HG02852 (cell line): ENCODE data around the gene LAMB4.

Experiments
- ATAC-seq: cut with Tn5 transposase; IDR thresholded peaks from one replicate; pipeline ENCODE4 v1.9.1; 2021; ENCODE audit warnings: mild to moderate bottlenecking, moderate library complexity; ENCODE audit not compliant: unreplicated experiment

LAMB4 gene

DNA sequence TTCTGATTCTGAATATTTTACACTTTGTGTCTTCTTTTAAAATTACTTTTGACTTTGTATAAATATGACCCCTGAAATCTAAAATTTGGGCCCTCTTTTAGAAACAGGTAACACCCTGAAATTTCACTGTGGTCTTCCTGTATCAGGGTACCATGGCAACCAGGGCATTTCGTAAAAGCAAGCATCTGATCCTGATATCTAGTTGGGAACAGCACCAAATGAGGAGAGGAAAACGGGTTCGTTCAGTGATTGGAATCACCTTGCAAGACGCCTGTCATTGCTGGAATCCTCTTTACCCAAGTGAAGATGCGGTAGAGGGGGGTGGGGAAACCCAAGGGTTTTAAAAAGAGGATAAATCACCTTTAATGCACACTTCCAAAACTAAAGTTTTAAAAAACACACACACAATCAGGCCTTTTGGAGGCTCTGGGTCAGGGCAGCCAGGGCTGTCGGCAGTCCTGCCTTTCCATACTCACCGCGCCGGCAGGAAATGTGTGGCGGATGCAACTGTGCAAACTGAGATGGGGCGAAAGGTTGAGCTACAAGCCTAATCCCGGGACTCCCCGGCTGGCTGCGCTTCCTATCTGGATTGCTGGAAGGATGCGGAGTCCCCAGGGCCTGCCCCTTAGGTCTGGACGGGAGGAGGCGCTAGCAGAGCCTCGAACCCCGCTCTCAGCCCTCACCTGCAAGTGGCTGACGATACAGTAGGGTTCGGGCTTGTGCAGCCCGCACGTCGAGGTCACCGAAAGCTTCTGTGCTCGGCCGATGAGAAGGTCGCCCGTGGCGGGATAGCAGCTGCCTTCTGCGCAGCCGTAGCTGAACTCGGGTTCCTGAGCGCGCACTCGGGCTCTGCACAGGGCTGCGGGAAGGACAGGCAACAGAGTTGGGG is 129.0 kb downstream of the LAMB4 start:
- no peak for ATAC-seq

DNA sequence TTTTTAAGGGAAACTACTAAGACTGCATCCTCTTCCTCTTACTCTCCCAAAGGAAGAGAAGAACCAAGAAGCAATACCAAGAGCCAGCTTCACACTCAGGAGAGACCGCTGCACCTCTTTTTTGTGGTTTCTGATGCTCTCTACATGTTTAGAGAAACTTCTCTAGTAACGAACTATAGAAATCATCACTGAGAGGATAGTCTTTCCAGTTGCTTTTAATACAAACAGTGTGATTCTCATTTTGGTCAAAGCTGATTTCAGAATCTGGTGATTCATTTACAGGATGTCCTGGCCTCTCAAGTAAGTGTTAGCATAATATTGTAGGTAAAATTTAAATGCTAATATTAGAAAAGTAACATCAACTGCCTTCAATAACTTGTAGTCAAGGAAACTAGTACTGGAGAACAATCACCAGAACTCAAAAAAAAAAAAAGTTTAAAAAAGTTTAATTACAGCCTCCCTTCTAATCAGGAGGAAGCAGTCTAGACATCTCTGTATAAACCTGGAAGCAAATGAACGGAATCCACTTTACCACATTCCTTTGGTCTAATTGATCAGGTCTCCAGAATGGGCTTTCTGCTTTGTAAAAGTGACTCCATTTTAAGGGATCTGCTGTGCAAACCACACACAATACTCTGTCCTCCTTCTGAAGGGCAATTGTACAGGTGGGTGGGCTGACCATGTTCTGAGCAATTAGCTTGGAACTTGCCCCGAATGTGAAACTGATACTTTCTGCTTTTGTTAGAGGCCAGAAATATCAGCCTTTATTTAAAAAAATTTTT is 130.2 kb downstream of the LAMB4 start:
- ATAC-seq = no peak

DNA sequence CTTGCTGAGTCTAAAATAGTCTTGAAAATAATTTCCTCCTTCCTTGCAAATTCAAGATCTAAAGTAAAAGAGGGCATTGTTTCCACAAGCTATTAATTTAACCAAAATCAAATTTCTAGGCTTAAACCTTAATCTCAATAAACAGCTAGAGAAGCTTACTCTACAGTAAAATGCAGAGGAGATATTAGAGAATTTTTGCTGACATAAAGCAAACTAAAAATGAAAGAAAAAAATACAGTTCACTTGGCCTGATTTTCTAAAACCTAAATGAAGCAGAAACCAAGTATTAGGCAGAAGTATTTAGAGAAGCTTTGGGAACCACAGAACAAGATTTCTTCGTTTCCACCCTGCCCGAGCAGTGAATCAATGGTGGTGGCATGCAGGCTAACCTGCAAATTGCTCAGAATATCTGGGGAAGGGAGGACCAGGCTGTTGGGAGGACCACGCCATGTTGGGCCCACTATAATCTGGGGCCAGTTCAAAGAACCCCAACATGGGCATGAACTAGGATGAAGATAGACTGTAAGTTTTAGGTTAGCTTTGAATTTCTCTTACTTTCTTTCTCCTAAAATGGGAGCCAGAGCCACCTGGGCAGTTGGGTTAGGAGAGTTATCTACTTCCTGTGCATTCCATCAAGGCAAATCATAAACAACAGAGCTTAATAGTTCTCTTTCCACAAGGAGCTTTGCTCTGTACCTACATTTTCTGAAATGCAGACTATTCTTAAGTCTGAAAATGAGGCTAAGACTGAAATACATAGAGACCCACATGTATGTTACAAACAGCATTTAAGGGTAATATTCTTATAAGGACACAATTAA is 131.3 kb downstream of the LAMB4 start:
- no peak for ATAC-seq

GRCh38 chr7:107998150-107998549 is 132.0 kb downstream of the LAMB4 start:
- no peak for ATAC-seq

GRCh38 chr7:107996072-107996882 is 133.9 kb downstream of the LAMB4 start:
- no peak for ATAC-seq

- no peak for ATAC-seq
Observed at GRCh38 chr7:107995184-107996071, 134.7 kb downstream of the LAMB4 start.

DNA sequence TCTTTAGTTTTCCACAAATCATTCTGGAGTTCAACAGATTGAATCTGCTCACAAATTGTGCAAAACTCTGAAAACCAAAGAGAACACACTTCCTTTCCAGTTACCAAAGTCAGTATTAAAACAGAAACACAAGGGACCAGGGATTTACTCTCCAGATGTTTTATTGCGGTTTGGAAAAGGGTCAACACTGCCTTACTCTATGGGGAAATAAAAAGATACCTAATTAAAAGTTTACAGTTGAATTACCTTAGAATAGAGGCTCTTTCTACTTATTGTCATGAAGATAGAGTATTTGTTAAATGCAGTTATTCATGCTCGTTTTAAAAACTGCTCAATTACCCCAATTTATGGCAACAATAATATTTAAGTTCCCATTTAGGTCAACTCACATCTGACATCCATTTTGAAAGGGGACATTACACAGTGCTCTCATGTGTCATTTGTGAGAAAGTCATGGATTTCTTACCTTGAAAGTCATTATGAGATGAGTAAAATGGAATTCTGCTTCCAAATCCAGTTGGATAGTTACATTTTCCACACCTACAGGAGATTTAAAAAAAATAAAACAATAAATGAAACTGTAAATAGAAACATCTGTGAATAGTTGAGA is 135.6 kb downstream of the LAMB4 start:
- ATAC-seq = no peak

- no peak for ATAC-seq
Observed at GRCh38 chr7:107993891-107994291, 136.3 kb downstream of the LAMB4 start.

DNA sequence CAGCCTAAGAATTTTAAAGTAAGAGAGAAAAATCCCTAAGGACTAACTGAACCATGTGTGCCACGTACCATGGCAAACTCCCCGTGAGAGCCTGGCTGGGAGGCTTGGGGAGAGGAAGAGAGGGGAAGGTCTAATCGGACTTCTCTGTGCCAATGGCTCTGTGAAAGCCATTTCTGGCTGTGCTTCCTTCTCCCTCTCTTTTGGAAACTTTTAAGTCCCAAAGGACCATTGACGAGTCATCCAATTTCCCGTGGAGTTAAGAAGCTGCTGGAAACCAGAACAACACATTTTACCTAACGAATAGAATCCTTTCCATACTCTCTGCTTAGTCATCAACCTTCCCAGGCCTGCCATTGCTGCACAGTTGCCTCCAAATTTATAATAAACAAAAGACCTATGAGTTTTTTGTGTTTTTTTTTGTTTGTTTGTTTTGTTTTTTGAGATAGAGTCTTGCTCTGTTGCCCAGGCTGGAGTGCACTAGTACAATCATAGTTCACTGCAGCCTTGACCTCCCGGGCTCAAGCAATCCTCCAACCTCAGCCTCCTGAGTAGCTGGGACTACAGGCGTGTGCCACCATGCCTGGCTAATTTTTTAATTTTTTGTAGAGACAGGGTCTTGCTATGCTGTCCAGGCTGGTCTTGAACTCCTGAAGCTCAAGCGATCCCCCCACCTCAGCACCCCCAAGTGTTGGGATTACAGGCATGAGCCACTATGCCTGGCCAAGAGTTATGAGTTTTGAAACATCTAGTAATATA is 140.4 kb downstream of the LAMB4 start:
- no peak for ATAC-seq

GRCh38 chr7:107982918-107983389 is 147.2 kb downstream of the LAMB4 start:
- ATAC-seq = no peak

GRCh38 chr7:107982042-107982840 is 147.9 kb downstream of the LAMB4 start:
- ATAC-seq = no peak

DNA sequence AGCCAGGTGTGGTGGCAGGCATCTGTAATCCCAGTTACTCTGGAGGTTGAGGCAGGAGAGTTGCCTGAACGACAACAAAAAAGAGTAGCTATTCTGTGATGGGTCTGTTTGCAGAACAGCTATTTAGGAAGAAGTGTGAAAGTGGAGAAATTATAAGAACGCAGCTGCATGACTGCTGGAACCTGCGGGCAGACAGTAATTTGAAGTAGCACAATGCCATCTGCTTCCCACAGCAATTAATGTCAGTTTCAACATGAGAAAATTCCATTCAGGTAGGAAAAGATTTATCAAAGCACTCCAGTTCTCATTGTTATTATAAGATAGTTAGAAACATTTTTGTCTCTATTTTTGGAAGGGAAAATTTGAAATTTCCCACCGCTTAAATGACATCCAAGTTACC is 148.7 kb downstream of the LAMB4 start:
- ATAC-seq = no peak

DNA sequence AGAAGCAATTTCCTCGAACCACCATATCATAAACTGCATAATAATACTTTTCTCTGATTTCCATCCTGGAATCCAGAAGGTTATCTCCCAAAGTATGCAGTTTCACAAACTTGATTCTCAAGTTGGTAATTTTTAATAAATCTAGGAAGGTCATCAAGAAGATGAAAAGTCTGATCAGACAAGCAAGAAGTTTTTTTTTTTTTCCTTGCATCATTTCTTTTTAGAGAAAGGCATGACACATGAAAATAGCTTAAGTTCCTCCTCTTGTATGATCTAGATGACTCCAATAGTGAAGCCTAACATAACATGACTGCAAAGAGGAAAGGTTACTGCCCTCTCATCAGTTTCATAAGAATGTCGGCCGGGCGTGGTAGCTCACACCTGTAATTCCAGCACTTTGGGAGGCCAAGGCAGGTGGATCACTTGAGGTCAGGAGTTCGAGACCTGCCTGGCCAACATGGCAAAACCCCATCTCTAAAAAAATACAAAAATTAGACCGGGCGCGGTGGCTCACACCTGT is 149.4 kb downstream of the LAMB4 start:
- no peak for ATAC-seq

GRCh38 chr7:107980171-107980570 is 150.0 kb downstream of the LAMB4 start:
- no peak for ATAC-seq

DNA sequence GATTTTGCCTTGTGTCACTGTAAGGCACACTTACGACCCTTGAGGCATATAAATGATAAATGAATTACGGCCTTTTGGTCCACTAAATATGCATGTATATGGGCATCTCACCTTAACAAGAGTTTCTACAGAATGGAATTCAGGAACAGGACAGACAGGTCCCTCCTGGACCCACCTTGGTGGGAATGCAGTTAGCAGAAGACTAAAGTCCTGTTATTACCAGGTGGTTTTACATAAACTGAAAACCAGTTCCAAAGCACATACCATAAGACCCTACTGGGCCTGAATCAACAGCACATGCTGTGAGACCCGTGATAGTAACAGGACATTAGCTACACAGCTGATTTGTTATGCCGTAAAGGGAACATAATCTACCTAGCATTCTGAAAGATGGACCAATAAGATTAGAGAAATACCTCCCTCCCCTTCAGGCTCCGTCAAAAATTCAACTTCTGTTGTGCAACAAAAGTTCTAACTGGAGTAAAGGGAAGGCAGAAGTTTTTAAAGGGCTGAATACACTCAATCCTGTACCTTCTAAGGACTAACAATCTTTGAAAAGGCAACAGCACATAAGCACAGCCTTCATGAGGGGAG is 151.2 kb downstream of the LAMB4 start:
- ATAC-seq = no peak

- no peak for ATAC-seq
Observed at GRCh38 chr7:107977048-107977447, 153.1 kb downstream of the LAMB4 start.

DNA sequence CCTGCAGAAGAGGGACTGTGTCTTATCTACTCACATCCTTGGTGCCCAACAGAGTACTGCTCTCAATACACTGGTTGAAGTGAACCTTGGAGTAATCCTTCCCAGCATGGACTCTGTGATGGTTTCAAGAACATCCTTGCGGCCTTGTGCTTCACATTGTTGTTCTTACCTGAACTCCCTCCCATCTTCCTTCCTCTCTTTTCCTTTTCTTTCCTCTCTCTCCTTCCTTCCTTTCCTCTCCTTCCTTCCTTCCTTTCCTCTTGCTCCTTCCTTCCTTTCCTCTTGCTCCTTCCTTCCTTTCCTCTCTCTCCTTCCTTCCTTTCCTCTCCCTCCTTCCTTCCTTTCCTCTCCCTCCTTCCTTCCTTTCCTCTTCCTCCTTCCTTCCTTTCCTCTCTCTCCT is 153.5 kb downstream of the LAMB4 start:
- no peak for ATAC-seq
